Fibroblast of the aortic adventitia (primary cell): ENCODE data around the gene SCAMP2. TPM values are rescaled to one million over a fixed set of nuclear protein-coding genes. Genes with fewer than 3 reads are reported as not detected.
"Not testable (repeated sequence)": the region's sequence is repeated elsewhere in the genome, so short reads cannot be mapped to it uniquely, and the experiment has no call there.

Experiments
- DNase-seq: peaks from one replicate; pipeline ENCODE4 v3.0.0-alpha.2; 2010; ENCODE audit warnings: low read depth
- H3K4me3 ChIP-seq: 2 replicates; pipeline ENCODE4 v1.5.1; 2011; ENCODE audit warnings: low read depth, mild to moderate bottlenecking, control low read depth, low read length, moderate library complexity
- CTCF ChIP-seq: IDR thresholded peaks from 2 replicates; pipeline ENCODE4 v1.5.1; 2011; ENCODE audit warnings: mild to moderate bottlenecking, low read length, control low read depth, inconsistent platforms; ENCODE audit not compliant: insufficient read depth
- total RNA-seq: library from RNA; depleted of rRNA; stranded (reverse); fragments of >200 nt; gene quantifications from 2 replicates; pipeline ENCODE4 v1.2.3, GENCODE V29; 2012; ENCODE audit warnings: low replicate concordance

The SCAMP2 gene
- total RNA-seq, 1 donor, result 29.6 TPM

- TF ChIP-seq CTCF, result no peak
- no peak for DNase-seq
- H3K4me3 ChIP-seq, result no peak overlapping the region
Observed at GRCh38 chr15:74897300-74897701, 24.1 kb upstream of the SCAMP2 start.

GRCh38 chr15:74896316-74896715 is 23.2 kb upstream of the SCAMP2 start:
- TF ChIP-seq CTCF, result no peak
- H3K4me3 ChIP-seq, result no peak overlapping the region
- DNase-seq, result no peak

GRCh38 chr15:74895830-74896229 is 22.7 kb upstream of the SCAMP2 start:
- H3K4me3 ChIP-seq, result no peak overlapping the region
- no peak for TF ChIP-seq CTCF
- DNase-seq, result no peak

- DNase-seq, H3K4me3 ChIP-seq: not testable (repeated sequence)
Observed at GRCh38 chr15:74894383-74894782, 21.2 kb upstream of the SCAMP2 start.

- no peak for TF ChIP-seq CTCF
- H3K4me3 ChIP-seq, result no peak overlapping the region
- DNase-seq, result no peak
Observed at GRCh38 chr15:74893627-74894026, 20.5 kb upstream of the SCAMP2 start.

GRCh38 chr15:74892931-74893330 is 19.8 kb upstream of the SCAMP2 start:
- TF ChIP-seq CTCF, result no peak
- no peak overlapping the region for H3K4me3 ChIP-seq
- DNase-seq, result no peak

- TF ChIP-seq CTCF, result no peak
- H3K4me3 ChIP-seq, result no peak overlapping the region
- DNase-seq, result no peak
Observed at GRCh38 chr15:74892313-74892712, 19.1 kb upstream of the SCAMP2 start.
